HS-27A (cell line): Measurements from ENCODE around the gene GPATCH2.
A peak's percentile ranks its signal among the peaks of the same experiment; 100 is the strongest.

ENCODE experiments used
- DNase-seq: peaks from one replicate; pipeline ENCODE4 v3.0.0-alpha.2; 2012; ENCODE audit warnings: low read depth, missing footprints

The GPATCH2 gene

GRCh38 chr1:217630711-217631591 is at the start of gene GPATCH2, which contains the start of gene SPATA17:
TSS of gene GPATCH2 (minus strand) at chr1:217631090. CDS start at chr1:217630971, 119 bp downstream.
TSS of gene SPATA17 (plus strand) at chr1:217631344. CDS start at chr1:217631379, 35 bp downstream.
- DNase-seq: peak; percentile 80

- DNase-seq: no peak
Observed at GRCh38 chr1:217674028-217674729, 43.3 kb upstream of the GPATCH2 start.

- DNase-seq: no peak
Observed at GRCh38 chr1:217673387-217673786, 42.5 kb upstream of the GPATCH2 start.

GRCh38 chr1:217668351-217668940 is 37.6 kb upstream of the GPATCH2 start:
- DNase-seq: no peak

- no peak for DNase-seq
Observed at GRCh38 chr1:217661407-217661806, 30.5 kb upstream of the GPATCH2 start.

- peak; percentile 60 for DNase-seq
Observed at GRCh38 chr1:217660353-217661062, 29.6 kb upstream of the GPATCH2 start.

GRCh38 chr1:217650674-217651073 is 19.8 kb upstream of the GPATCH2 start:
- no peak for DNase-seq

GRCh38 chr1:217647791-217648190 is 16.9 kb upstream of the GPATCH2 start:
- DNase-seq: no peak

GRCh38 chr1:217642455-217642854 is 11.6 kb upstream of the GPATCH2 start:
- DNase-seq: no peak

- no peak for DNase-seq
Observed at GRCh38 chr1:217627431-217627830, 3.5 kb downstream of the GPATCH2 start.

- no peak for DNase-seq
Observed at GRCh38 chr1:217626321-217626720, 4.6 kb downstream of the GPATCH2 start.

GRCh38 chr1:217622042-217622441 is 8.8 kb downstream of the GPATCH2 start:
- no peak for DNase-seq

- DNase-seq: no peak
Observed at GRCh38 chr1:217620814-217621213, 10.1 kb downstream of the GPATCH2 start.

GRCh38 chr1:217617126-217617525 is 13.8 kb downstream of the GPATCH2 start:
- no peak for DNase-seq

- DNase-seq: no peak
Observed at GRCh38 chr1:217614200-217614712, 16.6 kb downstream of the GPATCH2 start.

- no peak for DNase-seq
Observed at GRCh38 chr1:217605390-217605789, 25.5 kb downstream of the GPATCH2 start.

- no peak for DNase-seq
Observed at GRCh38 chr1:217602380-217602779, 28.5 kb downstream of the GPATCH2 start.

- no peak for DNase-seq
Observed at GRCh38 chr1:217599154-217599553, 31.7 kb downstream of the GPATCH2 start.

- no peak for DNase-seq
Observed at GRCh38 chr1:217590598-217590997, 40.3 kb downstream of the GPATCH2 start.

GRCh38 chr1:217586586-217586985 is 44.3 kb downstream of the GPATCH2 start:
- DNase-seq: no peak

GRCh38 chr1:217585577-217585976 is 45.3 kb downstream of the GPATCH2 start:
- DNase-seq: no peak
